SH-SY5Y (cell line): ENCODE measurements around the gene MYO6.

Source experiments
- GATA2 ChIP-seq: IDR thresholded peaks from 2 replicates; pipeline ENCODE4 v1.6.1; 2011; ENCODE audit warnings: mild to moderate bottlenecking, low read depth, low read length
- GATA3 ChIP-seq: IDR thresholded peaks from 2 replicates; pipeline ENCODE4 v1.6.1; 2011; ENCODE audit warnings: low read depth, mild to moderate bottlenecking, low read length, moderate library complexity

- TF ChIP-seq GATA2 (no peak), GATA3 (no peak)
Observed at GRCh38 chr6:75943381-75943780, 194.3 kb downstream of the MYO6 start.
